Left colon (tissue), 2 donors: ENCODE results near the gene EFNA1. TPM values are rescaled to one million over a fixed set of nuclear protein-coding genes. Genes with fewer than 3 reads are reported as not detected.

Source experiments
- ATAC-seq: fragments of 200-7000 bp; cut with Tn5 transposase; one replicate; pipeline ENCODE4 v1.9.1; 2020; ENCODE audit warnings: mild to moderate bottlenecking, moderate library complexity
- DNase-seq, 2 donors: peaks; one replicate each; pipeline ENCODE4 v3.0.0-alpha.2; 2020
- intact Hi-C, 2 donors: fragments of 100-400 bp; cut with DNase I in 1 of 2; cut with micrococcal nuclease in 1 of 2; formaldehyde crosslinking; loops; one replicate each; pipeline versions ENCODE4 v1.11.2 to v1.14.0; 2022; cut with DNase I, micrococcal nuclease
- total RNA-seq, 2 donors: library from RNA; stranded (reverse); fragmentation: NEBNext Ultra II Directional; extraction: Animal tissue kit (Norgen Biotek cat#: 25700); gene quantifications; one replicate each; pipeline ENCODE4 v1.2.1, GENCODE V29; 2021
- donor health status: DM: no; HTN: no; CAD: no.
- donor health status: DM: yes; HTN: yes; CAD: no.

EFNA1 gene
- total RNA-seq, 2 donors from 2014 or later, result 63.0 to 176 TPM

- DNase-seq, result peak; percentile 65 to 81
- intact Hi-C loops, result loop anchor here (2.0 to 5.0 kb wide), 2 partner anchors 77 to 81 kb away; partner anchors contain the start of genes KRTCAP2 (in 1 of the 2) and TRIM46 (in 1 of the 2)
- ATAC-seq, result peak; percentile 59
Observed at GRCh38 chr1:155091071-155092051, 36.3 kb upstream of the EFNA1 start.

GRCh38 chr1:155092131-155092530, 35.5 kb upstream of the EFNA1 start:
- intact Hi-C loops, result loop anchor here in 1 of 2 donors (5.0 kb wide), 1 partner anchor 80 kb away; the partner anchor contains the start of genes KRTCAP2 and TRIM46
- DNase-seq (no peak), ATAC-seq (no peak)

GRCh38 chr1:155092641-155093040, 35.0 kb upstream of the EFNA1 start:
- no peak for DNase-seq
- intact Hi-C loops, result loop anchor here in 1 of 2 donors (5.0 kb wide), 1 partner anchor 80 kb away; the partner anchor contains the start of genes KRTCAP2 and TRIM46
- no peak for ATAC-seq

- ATAC-seq, result peak; percentile 63
- peak; percentile 42 to 48 for DNase-seq
- intact Hi-C loops, result loop anchor here in 1 of 2 donors (5.0 kb wide), 1 partner anchor 78 kb away; the partner anchor contains the start of genes KRTCAP2 and TRIM46
Observed at GRCh38 chr1:155093911-155094621, 33.6 kb upstream of the EFNA1 start.

- intact Hi-C loops, result loop anchor here in 1 of 2 donors (5.0 kb wide), 1 partner anchor 78 kb away; the partner anchor contains the start of genes KRTCAP2 and TRIM46
- DNase-seq (no peak), ATAC-seq (no peak)
Observed at GRCh38 chr1:155094622-155094948, 33.1 kb upstream of the EFNA1 start.

GRCh38 chr1:155099331-155099730, 28.3 kb upstream of the EFNA1 start:
- ATAC-seq, result peak; percentile 61
- intact Hi-C loops, result no loop called here
- no peak for DNase-seq

- no peak for ATAC-seq
Observed at GRCh38 chr1:155103325-155103724, 24.4 kb upstream of the EFNA1 start.

GRCh38 chr1:155104605-155105534, 22.8 kb upstream of the EFNA1 start:
- intact Hi-C loops, result no loop called here
- DNase-seq, result no peak

More at GRCh38 chr1:155103325-155103724, 24.4 kb upstream of the EFNA1 start:
- intact Hi-C loops, result no loop called here
- no peak for DNase-seq

GRCh38 chr1:155105604-155106011, 22.1 kb upstream of the EFNA1 start:
- DNase-seq (peak; percentile 62 to 66), ATAC-seq (peak; percentile 69)
- intact Hi-C loops, result no loop called here

More at GRCh38 chr1:155104605-155105534, 22.8 kb upstream of the EFNA1 start:
- ATAC-seq, result peak; percentile 10

- intact Hi-C loops, result no loop called here
- DNase-seq (no peak), ATAC-seq (no peak)
Observed at GRCh38 chr1:155106862-155107261, 20.8 kb upstream of the EFNA1 start.

GRCh38 chr1:155107309-155108264, 20.1 kb upstream of the EFNA1 start:
- ATAC-seq, result peak; percentile 63
- DNase-seq, result no peak
- intact Hi-C loops, result no loop called here

GRCh38 chr1:155108296-155108695, 19.4 kb upstream of the EFNA1 start:
- intact Hi-C loops, result no loop called here
- no peak for ATAC-seq
- no peak for DNase-seq

GRCh38 chr1:155110381-155110780, 17.3 kb upstream of the EFNA1 start:
- no peak for ATAC-seq
- no peak for DNase-seq
- intact Hi-C loops, result no loop called here

- intact Hi-C loops, result no loop called here
- no peak for ATAC-seq
- DNase-seq, result no peak
Observed at GRCh38 chr1:155110826-155111225, 16.9 kb upstream of the EFNA1 start.

GRCh38 chr1:155113450-155113980, 14.2 kb upstream of the EFNA1 start:
- intact Hi-C loops, result no loop called here
- ATAC-seq (no peak), DNase-seq (no peak)

GRCh38 chr1:155116113-155116764, 11.4 kb upstream of the EFNA1 start:
- ATAC-seq, result no peak

More at GRCh38 chr1:155116113-155116764, 11.4 kb upstream of the EFNA1 start:
- intact Hi-C loops, result no loop called here
- DNase-seq, result no peak
